Measurements from ENCODE around the gene ELK1. TPM values are rescaled to one million over a fixed set of nuclear protein-coding genes. Genes with fewer than 3 reads are reported as not detected.
A peak's percentile ranks its signal among the peaks of the same experiment; 100 is the strongest.
"Not testable (repeated sequence)": the region's sequence is repeated elsewhere in the genome, so short reads cannot be mapped to it uniquely, and the experiment has no call there.

The ELK1 gene
- total and polyA plus RNA-seq, 2 experiments from 2014 or later = 20.6 to 36.6 TPM

DNA sequence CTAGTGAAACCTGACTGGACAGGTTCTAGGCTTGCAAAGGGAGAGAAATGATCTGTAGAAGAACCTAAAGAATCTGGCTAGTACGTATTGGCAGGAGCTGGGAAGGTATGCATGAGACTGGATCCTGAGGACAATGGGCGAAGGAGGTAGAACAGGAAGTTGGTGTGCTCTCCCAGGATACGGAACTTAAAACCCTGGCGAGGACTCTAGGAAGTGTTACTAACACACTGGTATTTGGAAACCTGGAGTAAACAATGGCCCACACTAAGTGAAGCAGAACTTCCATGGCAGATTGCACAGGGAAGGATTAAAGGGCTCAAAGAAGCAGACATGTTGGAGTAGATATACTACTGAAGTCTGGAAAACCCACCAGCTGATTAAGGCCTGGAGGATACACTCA lies 39.9 kb downstream of the ELK1 start:
- H3K27me3 ChIP-seq = no peaks in the 10 kb centered on the region
- no peaks in the 10 kb centered on the region for H3K4me1 ChIP-seq (ENCODE audit: low read depth)
- H3K9me3 ChIP-seq (ENCODE audit: low read depth) = no peaks in the 10 kb centered on the region
- no peaks in the 10 kb centered on the region for H3K36me3 ChIP-seq
- no peak for DNase-seq (ENCODE audit: low read depth in 1 of 2, low spot score in 1 of 2)
- H3K4me3 ChIP-seq = no peak overlapping the region
- TF ChIP-seq, protein P1, sequence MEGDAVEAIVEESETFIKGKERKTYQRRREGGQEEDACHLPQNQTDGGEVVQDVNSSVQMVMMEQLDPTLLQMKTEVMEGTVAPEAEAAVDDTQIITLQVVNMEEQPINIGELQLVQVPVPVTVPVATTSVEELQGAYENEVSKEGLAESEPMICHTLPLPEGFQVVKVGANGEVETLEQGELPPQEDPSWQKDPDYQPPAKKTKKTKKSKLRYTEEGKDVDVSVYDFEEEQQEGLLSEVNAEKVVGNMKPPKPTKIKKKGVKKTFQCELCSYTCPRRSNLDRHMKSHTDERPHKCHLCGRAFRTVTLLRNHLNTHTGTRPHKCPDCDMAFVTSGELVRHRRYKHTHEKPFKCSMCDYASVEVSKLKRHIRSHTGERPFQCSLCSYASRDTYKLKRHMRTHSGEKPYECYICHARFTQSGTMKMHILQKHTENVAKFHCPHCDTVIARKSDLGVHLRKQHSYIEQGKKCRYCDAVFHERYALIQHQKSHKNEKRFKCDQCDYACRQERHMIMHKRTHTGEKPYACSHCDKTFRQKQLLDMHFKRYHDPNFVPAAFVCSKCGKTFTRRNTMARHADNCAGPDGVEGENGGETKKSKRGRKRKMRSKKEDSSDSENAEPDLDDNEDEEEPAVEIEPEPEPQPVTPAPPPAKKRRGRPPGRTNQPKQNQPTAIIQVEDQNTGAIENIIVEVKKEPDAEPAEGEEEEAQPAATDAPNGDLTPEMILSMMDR (IDR thresholded peaks at IDR 0.05; ENCODE audit: low read depth, low read length) = no peak
- H3K27ac ChIP-seq = no peak overlapping the region

GRCh38 chrX:47608130-47608810 lies 42.1 kb downstream of the ELK1 start:
- TF ChIP-seq, protein P1 (IDR thresholded peaks at IDR 0.05; ENCODE audit: low read depth, low read length) = no peak
- Histone ChIP-seq H3K27ac (no peak overlapping the region), H3K4me1 (ENCODE audit: low read depth) (no peaks in the 10 kb centered on the region), H3K36me3 (no peaks in the 10 kb centered on the region), H3K9me3 (ENCODE audit: low read depth) (no peaks in the 10 kb centered on the region), H3K27me3 (no peaks in the 10 kb centered on the region), H3K4me3 (no peak overlapping the region)
- DNase-seq (ENCODE audit: low read depth in 1 of 2, low spot score in 1 of 2) = no peak

GRCh38 chrX:47607091-47607490 lies 43.3 kb downstream of the ELK1 start:
- Histone ChIP-seq H3K4me1 (ENCODE audit: low read depth) (no peaks in the 10 kb centered on the region), H3K4me3 (no peak overlapping the region), H3K9me3 (ENCODE audit: low read depth) (no peaks in the 10 kb centered on the region), H3K27ac (no peak overlapping the region), H3K27me3 (no peaks in the 10 kb centered on the region), H3K36me3 (no peaks in the 10 kb centered on the region)
- peak in 1 of 2 donors; percentile 39 for DNase-seq (ENCODE audit: low read depth in 1 of 2, low spot score in 1 of 2)
- TF ChIP-seq, protein P1 (IDR thresholded peaks at IDR 0.05; ENCODE audit: low read depth, low read length) = no peak

DNA sequence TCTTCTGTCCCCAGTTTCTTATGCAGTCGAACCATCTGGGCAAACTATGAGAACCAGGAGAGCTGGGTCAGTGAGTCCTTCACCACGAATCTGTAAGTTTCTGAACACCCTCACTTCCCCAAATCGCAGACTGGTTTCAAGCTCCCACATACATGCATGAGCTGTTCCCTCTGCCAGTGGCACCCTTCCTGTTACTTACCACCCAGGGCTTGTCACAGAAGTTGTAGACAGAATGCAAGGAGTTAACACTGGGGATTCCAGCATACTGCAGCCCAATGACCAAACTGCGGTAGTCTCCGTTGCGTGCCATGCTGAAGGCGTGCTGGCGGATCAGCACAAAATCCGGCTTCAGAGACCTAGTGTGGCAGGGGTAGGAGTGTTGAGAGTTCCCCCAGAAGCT lies 45.3 kb downstream of the ELK1 start:
- DNase-seq (ENCODE audit: low read depth in 1 of 2, low spot score in 1 of 2) = no peak
- H3K27me3 ChIP-seq = no peaks in the 10 kb centered on the region
- H3K27ac ChIP-seq = no peak overlapping the region
- H3K9me3 ChIP-seq (ENCODE audit: low read depth) = no peaks in the 10 kb centered on the region
- TF ChIP-seq, protein P1 (IDR thresholded peaks at IDR 0.05; ENCODE audit: low read depth, low read length) = no peak
- no peak overlapping the region for H3K4me3 ChIP-seq
- H3K4me1 ChIP-seq (ENCODE audit: low read depth) = no peaks in the 10 kb centered on the region
- H3K36me3 ChIP-seq = no peaks in the 10 kb centered on the region

DNA sequence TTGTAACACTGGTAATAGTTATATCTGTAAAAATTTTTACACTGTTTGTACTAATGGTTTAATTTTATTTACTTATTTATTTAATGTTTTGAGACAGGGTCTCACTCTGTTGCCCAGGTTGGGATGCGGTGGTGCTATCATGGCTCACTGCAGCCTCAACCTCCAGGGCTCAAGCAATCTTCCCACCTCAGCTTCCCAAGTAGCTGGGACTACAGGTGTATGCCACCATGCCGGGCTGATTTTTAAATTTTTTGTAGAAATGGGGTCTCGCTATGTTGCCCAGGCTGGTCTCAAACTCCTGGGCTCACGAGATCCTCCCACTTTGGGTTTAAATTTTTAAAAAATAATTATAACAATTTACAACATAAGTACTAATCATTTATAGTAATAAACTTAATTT lies 47.2 kb downstream of the ELK1 start:
- not testable (repeated sequence) for H3K4me1 ChIP-seq (ENCODE audit: low read depth); DNase-seq (ENCODE audit: low read depth in 1 of 2, low spot score in 1 of 2); H3K4me3 ChIP-seq; H3K9me3 ChIP-seq (ENCODE audit: low read depth); H3K27me3 ChIP-seq; H3K36me3 ChIP-seq; H3K27ac ChIP-seq

- Histone ChIP-seq H3K4me1 (ENCODE audit: low read depth) (no peaks in the 10 kb centered on the region), H3K27me3 (no peaks in the 10 kb centered on the region), H3K36me3 (no peaks in the 10 kb centered on the region), H3K27ac (no peak overlapping the region), H3K4me3 (no peak overlapping the region), H3K9me3 (ENCODE audit: low read depth) (no peaks in the 10 kb centered on the region)
- TF ChIP-seq, protein P1 (IDR thresholded peaks at IDR 0.05; ENCODE audit: low read depth, low read length) = no peak
- DNase-seq (ENCODE audit: low read depth in 1 of 2, low spot score in 1 of 2) = no peak
Measured at GRCh38 chrX:47597222-47597621, 53.1 kb downstream of the ELK1 start.
